Coronary artery (tissue), 2 donors: Measurements from ENCODE around the gene EYA2.

ENCODE experiments used
- DNase-seq: peaks from one replicate; pipeline ENCODE4 v3.0.0-alpha.2; 2017; ENCODE audit warnings: low spot score
- H3K27ac ChIP-seq, 2 donors: fragments of 200-600 bp; sonication (generic); one replicate each; pipeline ENCODE4 v1.5.1; 2016 to 2019
- H3K4me3 ChIP-seq: fragments of 200-600 bp; sonication (generic); 2 replicates; pipeline ENCODE4 v1.5.1; 2016; ENCODE audit warnings: mild to moderate bottlenecking, moderate library complexity
- CTCF ChIP-seq: fragments of 200-600 bp; sonication (generic); IDR thresholded peaks from one replicate; pipeline ENCODE4 v1.5.1; 2019; ENCODE audit warnings: antibody characterized with exemption

The EYA2 gene

GRCh38 chr20:46987001-46987400, 92.4 kb downstream of the EYA2 start:
- Histone ChIP-seq H3K27ac (no peak overlapping the region), H3K4me3 (no peak overlapping the region)
- DNase-seq = no peak
- no peak for TF ChIP-seq CTCF

- TF ChIP-seq CTCF = no peak
- DNase-seq = no peak
- Histone ChIP-seq H3K27ac (peak overlapping the region in 1 of 2 donors; percentile 61), H3K4me3 (no peak overlapping the region)
Observed at GRCh38 chr20:46990017-46990595, 95.5 kb downstream of the EYA2 start.

GRCh38 chr20:46990596-46991104, 96.0 kb downstream of the EYA2 start:
- DNase-seq = no peak
- peak overlapping the region in 1 of 2 donors; percentile 61 for H3K27ac ChIP-seq
- no peak overlapping the region for H3K4me3 ChIP-seq
- TF ChIP-seq CTCF = no peak

- TF ChIP-seq CTCF = no peak
- no peak for DNase-seq
- H3K4me3 ChIP-seq = no peak overlapping the region
- no peak overlapping the region for H3K27ac ChIP-seq
Observed at GRCh38 chr20:46991168-46991567, 96.5 kb downstream of the EYA2 start.

GRCh38 chr20:46991880-46992639, 97.4 kb downstream of the EYA2 start:
- no peak for TF ChIP-seq CTCF
- no peak overlapping the region for H3K4me3 ChIP-seq
- DNase-seq = no peak
- H3K27ac ChIP-seq = no peak overlapping the region

- no peak overlapping the region for H3K4me3 ChIP-seq
- DNase-seq = no peak
- H3K27ac ChIP-seq = no peak overlapping the region
- no peak for TF ChIP-seq CTCF
Observed at GRCh38 chr20:46992640-46993035, 98.0 kb downstream of the EYA2 start.
